Neural progenitor cell (in vitro differentiated cells): ENCODE results near the gene POLE3.

Source experiments
- CTCF ChIP-seq: fragments of 200-600 bp; sonication (generic); IDR thresholded peaks from 2 replicates; pipeline ENCODE4 v1.5.1; 2017; ENCODE audit warnings: antibody characterized with exemption, mild to moderate bottlenecking
- EZH2 ChIP-seq: fragments of 200-600 bp; sonication (generic); IDR thresholded peaks from 2 replicates; pipeline ENCODE4 v1.6.1; 2017; ENCODE audit warnings: antibody characterized with exemption, mild to moderate bottlenecking, moderate library complexity

GRCh38 chr9:113444736-113445135 is 34.3 kb upstream of the POLE3 start:
- TF ChIP-seq CTCF (no peak), EZH2 (no peak)
